H1 (cell line): ENCODE measurements around the gene SLC30A7. TPM values are rescaled to one million over a fixed set of nuclear protein-coding genes. Genes with fewer than 3 reads are reported as not detected.

Experiments
- CTCF ChIA-PET: fragments of 300-600 bp; sonication (Branson Sonifier 250); formaldehyde crosslinking; loops from one replicate; lab custom pipeline; 2021; ENCODE audit not compliant: partially characterized antibody; lab: Charles Lee
- POLR2A ChIA-PET: fragments of 300-600 bp; sonication (Branson Sonifier 250); formaldehyde crosslinking; loops from one replicate; lab custom pipeline; 2021; ENCODE audit warnings: inconsistent platforms; ENCODE audit not compliant: partially characterized antibody; lab: Charles Lee
- DNase-seq, 2 experiments: peaks; one replicate each; pipeline versions ENCODE4 v3.0.0 to v3.0.0-alpha.2; 2010 to 2022; ENCODE audit warnings: low spot score in 2 of 2, low read depth in 1 of 2, mixed read lengths in 1 of 2
- FAIRE-seq: peaks from 2 replicates; lab custom pipeline; 2011; peaks lifted over from hg19 to GRCh38; lab: Jason Lieb, UNC
- H2AFZ ChIP-seq: 2 replicates; pipeline ENCODE4 v1.8.1; 2012; ENCODE audit warnings: low read length, inconsistent platforms
- H2AK5ac ChIP-seq: 2 replicates; pipeline ENCODE4 v1.6.1; 2013; ENCODE audit warnings: low read depth, low read length
- H2BK120ac ChIP-seq: replicated peaks from 2 replicates; pipeline ENCODE3; 2013; ENCODE audit warnings: low read depth, low read length, inconsistent platforms
- H2BK12ac ChIP-seq: 2 replicates; pipeline ENCODE4 v1.6.1; 2013; ENCODE audit warnings: low read depth, low read length
- H2BK15ac ChIP-seq: 2 replicates; pipeline ENCODE4 v1.6.1; 2013; ENCODE audit warnings: low read length
- H2BK20ac ChIP-seq: 2 replicates; pipeline ENCODE4 v1.6.1; 2013; ENCODE audit warnings: low read length
- H2BK5ac ChIP-seq: 2 replicates; pipeline ENCODE4 v1.6.1; 2013; ENCODE audit warnings: low read depth, low read length
- H3K14ac ChIP-seq: 2 replicates; pipeline ENCODE4 v1.6.1; 2013; ENCODE audit warnings: inconsistent platforms; ENCODE audit not compliant: insufficient read length
- H3K18ac ChIP-seq: 2 replicates; pipeline ENCODE4 v1.6.1; 2013; ENCODE audit warnings: low read length; ENCODE audit errors: extremely low read depth
- H3K23ac ChIP-seq: 2 replicates; pipeline ENCODE4 v1.6.1; 2013; ENCODE audit warnings: inconsistent platforms; ENCODE audit not compliant: insufficient read length
- H3K23me2 ChIP-seq: 2 replicates; pipeline ENCODE4 v1.6.1; 2013; ENCODE audit warnings: low read depth, low read length
- H3K27ac ChIP-seq: 2 replicates; pipeline ENCODE4 v1.6.1; 2011; ENCODE audit warnings: low read depth, low read length, inconsistent platforms
- H3K27me3 ChIP-seq, 4 experiments: replicated peaks in 1 of 4; 1 replicate in 1 of 4; 2 replicates in 3 of 4; pipeline versions ENCODE4 v1.6.1 to v1.8.1; 2011 to 2013; ENCODE audit warnings: low read length in 3 of 4, mild to moderate bottlenecking in 3 of 4, inconsistent platforms in 2 of 4, mixed read lengths in 2 of 4, moderate library complexity in 1 of 4; ENCODE audit not compliant: control insufficient read depth in 3 of 4, insufficient read depth in 3 of 4; ENCODE audit errors: extremely low read depth in 1 of 4
- H3K36me3 ChIP-seq, 4 experiments: 2 replicates each; pipeline versions ENCODE4 v1.6.1 to v1.8.1; 2011 to 2013; ENCODE audit warnings: mild to moderate bottlenecking in 4 of 4, low read length in 3 of 4, moderate library complexity in 2 of 4, control low read depth in 1 of 4, inconsistent platforms in 1 of 4; ENCODE audit not compliant: insufficient read depth in 4 of 4, control insufficient read depth in 2 of 4
- H3K4ac ChIP-seq: replicated peaks from 2 replicates; pipeline ENCODE3; 2013; ENCODE audit warnings: low read length, low read depth, mixed read lengths, inconsistent platforms; ENCODE audit not compliant: insufficient read length
- H3K4me1 ChIP-seq, 4 experiments: replicated peaks in 1 of 4; 1 replicate in 1 of 4; 2 replicates in 3 of 4; pipeline versions ENCODE4 v1.6.1 to v1.8.1; 2011 to 2013; ENCODE audit warnings: low read length in 3 of 4, inconsistent platforms in 2 of 4, mixed read lengths in 1 of 4; ENCODE audit not compliant: insufficient read depth in 4 of 4, control insufficient read depth in 3 of 4
- H3K4me2 ChIP-seq, 2 experiments: 2 replicates each; pipeline versions ENCODE4 v1.6.1 to v1.8.1; 2011 to 2013; ENCODE audit warnings: low read depth in 2 of 2, low read length in 2 of 2, control low read depth in 1 of 2, inconsistent platforms in 1 of 2, mild to moderate bottlenecking in 1 of 2; ENCODE audit not compliant: insufficient read depth in 1 of 2
- H3K4me3 ChIP-seq, 4 experiments: fragments of 200-600, 300-600 bp in 1 of 4; sonication (generic), shearing (Covaris generic), sonication (Bioruptor Twin) in 1 of 4; 2 replicates each; pipeline versions ENCODE4 v1.5.1 to v1.8.1; 2011 to 2016; ENCODE audit warnings: low read length in 4 of 4, low read depth in 3 of 4, control low read depth in 2 of 4, inconsistent platforms in 2 of 4, mild to moderate bottlenecking in 2 of 4, mixed read lengths in 1 of 4, moderate library complexity in 1 of 4; ENCODE audit not compliant: insufficient read depth in 2 of 4; ENCODE audit errors: extremely low read depth in 1 of 4
- H3K56ac ChIP-seq: replicated peaks from 2 replicates; pipeline ENCODE3; 2013; ENCODE audit warnings: low read depth, mild to moderate bottlenecking, mixed read lengths, low read length, inconsistent platforms; ENCODE audit not compliant: insufficient read length
- H3K79me1 ChIP-seq: 2 replicates; pipeline ENCODE4 v1.6.1; 2013; ENCODE audit warnings: low read depth, low read length, control low read depth
- H3K79me2 ChIP-seq, 2 experiments: 2 replicates each; pipeline versions ENCODE4 v1.6.1 to v1.8.1; 2012 to 2013; ENCODE audit warnings: low read length in 2 of 2, mild to moderate bottlenecking in 2 of 2, inconsistent platforms in 1 of 2; ENCODE audit not compliant: insufficient read depth in 2 of 2, control insufficient read depth in 1 of 2
- H3K9ac ChIP-seq, 4 experiments: replicated peaks in 1 of 4; 1 replicate in 1 of 4; 2 replicates in 3 of 4; pipeline versions ENCODE4 v1.6.1 to v1.8.1; 2011 to 2013; ENCODE audit warnings: low read depth in 3 of 4, low read length in 3 of 4, control low read depth in 2 of 4, mild to moderate bottlenecking in 2 of 4, moderate library complexity in 2 of 4, inconsistent platforms in 1 of 4; ENCODE audit errors: extremely low read depth in 1 of 4
- H3K9me3 ChIP-seq, 2 experiments: 2 replicates each; pipeline versions ENCODE4 v1.6.1 to v1.8.1; 2012 to 2013; ENCODE audit warnings: mild to moderate bottlenecking in 2 of 2, moderate library complexity in 2 of 2, control low read depth in 1 of 2, inconsistent platforms in 1 of 2, low read depth in 1 of 2, low read length in 1 of 2, mixed read lengths in 1 of 2; ENCODE audit not compliant: insufficient read depth in 2 of 2
- H4K20me1 ChIP-seq, 2 experiments: replicated peaks in 1 of 2; 2 replicates each; pipeline versions ENCODE3 to v1.8.1; 2011 to 2013; ENCODE audit warnings: inconsistent platforms in 2 of 2, low read length in 2 of 2, mild to moderate bottlenecking in 1 of 2; ENCODE audit not compliant: insufficient read depth in 2 of 2, control insufficient read depth in 1 of 2
- H4K5ac ChIP-seq: 2 replicates; pipeline ENCODE4 v1.6.1; 2013; ENCODE audit warnings: low read length, low read depth, mixed read lengths, inconsistent platforms; ENCODE audit not compliant: insufficient read length
- H4K8ac ChIP-seq: 2 replicates; pipeline ENCODE4 v1.8.0; 2013; ENCODE audit warnings: mild to moderate bottlenecking, moderate library complexity, low read length, inconsistent platforms; ENCODE audit not compliant: insufficient read depth; ENCODE audit errors: extremely low read depth
- H4K91ac ChIP-seq: replicated peaks from 2 replicates; pipeline ENCODE3; 2013; ENCODE audit warnings: low read length, mixed read lengths, inconsistent platforms; ENCODE audit not compliant: insufficient read length
- BRCA1 ChIP-seq: IDR thresholded peaks from 2 replicates; pipeline ENCODE4 v1.6.1; 2012; ENCODE audit warnings: low read depth, low read length, improper control_type of control experiment
- CBX8 ChIP-seq: fragments of 300-800, 300-1000 bp; sonication (generic); IDR thresholded peaks from 2 replicates; pipeline ENCODE4 v1.7.1; 2016; ENCODE audit warnings: low read depth, low read length, borderline replicate concordance
- EZH2 ChIP-seq: fragments of 200-600 bp; sonication (generic); IDR thresholded peaks from 2 replicates; pipeline ENCODE4 v1.7.1; 2012; ENCODE audit warnings: low read depth, mild to moderate bottlenecking, moderate library complexity, low read length, inconsistent platforms; ENCODE audit not compliant: severe bottlenecking
- GTF2F1 ChIP-seq: IDR thresholded peaks from 2 replicates; pipeline ENCODE4 v1.6.1; 2012; ENCODE audit warnings: low read depth, low read length, improper control_type of control experiment, borderline replicate concordance
- HDAC2 ChIP-seq, 2 experiments: fragments of 300-600 bp in 1 of 2; sonication (generic) in 1 of 2; IDR thresholded peaks; 2 replicates each; pipeline ENCODE4 v1.6.1; 2011 to 2012; ENCODE audit warnings: low read depth in 2 of 2, low read length in 2 of 2, mild to moderate bottlenecking in 2 of 2, moderate library complexity in 2 of 2, borderline replicate concordance in 1 of 2, inconsistent platforms in 1 of 2
- HDAC6 ChIP-seq: IDR thresholded peaks from one replicate; pipeline ENCODE4 v1.7.1; 2012; ENCODE audit warnings: low read depth, mild to moderate bottlenecking, inconsistent platforms, low read length, moderate library complexity
- KDM5A ChIP-seq: fragments of 200-600 bp; IDR thresholded peaks from 2 replicates; pipeline ENCODE4 v1.7.1; 2012; ENCODE audit warnings: mild to moderate bottlenecking, low read length, inconsistent platforms, mixed read lengths
- NANOG ChIP-seq: IDR thresholded peaks from 2 replicates; pipeline ENCODE4 v1.6.1; 2011; ENCODE audit warnings: low read length, low read depth, mild to moderate bottlenecking, inconsistent platforms; ENCODE audit not compliant: insufficient read depth, poor library complexity, severe bottlenecking
- RBBP5 ChIP-seq: IDR thresholded peaks from 2 replicates; pipeline ENCODE4 v1.7.1; 2012; ENCODE audit warnings: low read depth, mild to moderate bottlenecking, inconsistent platforms, low read length, moderate library complexity, borderline replicate concordance
- SIN3A ChIP-seq, 2 experiments: IDR thresholded peaks in 1 of 2; conservative IDR thresholded peaks in 1 of 2; 2 replicates each; pipeline ENCODE4 v1.6.1; 2011 to 2012; ENCODE audit warnings: low read length in 2 of 2, improper control_type of control experiment in 1 of 2, low read depth in 1 of 2, mild to moderate bottlenecking in 1 of 2
- SIX5 ChIP-seq: IDR thresholded peaks from 2 replicates; pipeline ENCODE4 v1.6.1; 2011; ENCODE audit warnings: mild to moderate bottlenecking, low read depth, low read length
- whole genome bisulfite sequencing, 2 experiments: shearing (Covaris generic) in 1 of 2; methylation state at CpG; one replicate each; pipeline versions ENCODE4 v1.1.6 to v1.1.7; 2013 to 2015; ENCODE audit warnings: low lambda C conversion rate in 2 of 2, mixed read lengths in 2 of 2, inconsistent platforms in 1 of 2, low coverage in 1 of 2, missing lambda C conversion rate in 1 of 2; ENCODE audit not compliant: insufficient replicate concordance in 2 of 2, insufficient coverage in 1 of 2, insufficient read length in 1 of 2; ENCODE audit errors: extremely low coverage in 1 of 2, missing lambda C conversion rate in 1 of 2; 5-methylcytosine and 5-hydroxymethylcytosine counted together
- polyA plus RNA-seq, 7 experiments: library from polyadenylated mRNA; depleted of rRNA in 3 of 7; stranded (reverse) in 5 of 7; unstranded in 2 of 7; fragments of >200 nt in 5 of 7; fragments of 200-250 nt in 2 of 7; gene quantifications; 1 replicate in 5 of 7; 2 replicates in 1 of 7; 4 replicates in 1 of 7; pipeline versions ENCODE4 v1.2.1 to v1.2.3, GENCODE V29; 2011 to 2013; ENCODE audit warnings: missing spikeins in 2 of 7, mixed read lengths in 2 of 7
- total RNA-seq: library from RNA; stranded (reverse); fragmentation: NEBNext Ultra II Directional; extraction: Animal tissue kit (Norgen Biotek cat#: 25700); gene quantifications from 2 replicates; pipeline ENCODE4 v1.2.1, GENCODE V29; 2021
- TF ChIP-seq, protein P1 (sequence below): IDR thresholded peaks from 2 replicates; pipeline ENCODE4 v1.6.1; 2011; ENCODE audit warnings: low read length, improper control_type of control experiment

Gene SLC30A7
- total and polyA plus RNA-seq, 2 of the 8 experiments (the other 6 are each of a cell fraction or from before 2014, with no cell fraction given): 5.5 to 22.1 TPM

DNA sequence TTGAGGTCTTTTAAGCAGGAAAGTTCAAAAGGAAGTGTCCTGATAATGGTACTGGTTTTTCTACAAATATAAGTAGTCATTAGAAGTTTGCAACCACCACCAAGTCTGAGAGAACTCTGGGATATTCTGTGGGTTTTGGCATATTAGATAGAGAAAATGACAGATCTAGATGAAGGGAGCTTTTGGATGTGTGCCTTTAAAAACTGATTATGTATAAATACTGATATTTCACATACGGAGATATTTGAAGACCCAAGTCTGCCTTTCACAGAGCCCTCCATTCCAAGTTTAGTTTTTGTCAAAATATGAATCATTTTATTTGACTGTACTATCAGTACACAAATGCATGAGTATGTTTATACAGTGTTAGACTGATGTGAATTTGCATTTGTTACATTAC lies 81.0 kb downstream of the SLC30A7 start:
- H3K4me3 ChIP-seq: no peak overlapping the region
- no peak overlapping the region for H4K91ac ChIP-seq
- H3K14ac ChIP-seq: no peak overlapping the region
- H3K18ac ChIP-seq: no peak overlapping the region
- H2BK12ac ChIP-seq: no peak overlapping the region
- no peak overlapping the region for H4K5ac ChIP-seq
- H3K4me2 ChIP-seq: no peak overlapping the region
- H3K79me1 ChIP-seq: no peaks in the 10 kb centered on the region
- H3K79me2 ChIP-seq: no peaks in the 10 kb centered on the region
- H2AK5ac ChIP-seq: no peak overlapping the region
- peaks cover 0 to 7% (median 0%) of the 10 kb centered on the region in 4 experiments; a peak in 1 of 7 replicates for H3K4me1 ChIP-seq
- no peaks in the 10 kb centered on the region for H3K9me3 ChIP-seq
- H2AFZ ChIP-seq: no peak overlapping the region
- no peaks in the 10 kb centered on the region for H4K20me1 ChIP-seq
- no peak overlapping the region for H3K27ac ChIP-seq
- no peaks in the 10 kb centered on the region for H3K27me3 ChIP-seq
- no peak overlapping the region for H3K4ac ChIP-seq
- peaks cover 0 to 20% (median 4%) of the 10 kb centered on the region in 4 experiments; a peak in 3 of 8 replicates for H3K36me3 ChIP-seq
- no peaks in the 10 kb centered on the region for H3K23me2 ChIP-seq
- CTCF ChIA-PET: interaction anchor here (1.2 kb wide), 1 partner anchor 11 kb away, joined by 5 read pairs; no protein-coding TSS in a partner anchor
- 93% methylated on average over 1 of the region's 1 CpG; no CpG with 5 or more reads in 1 of the 2 experiments for WGBS, 2 experiments
- no peak overlapping the region for H2BK5ac ChIP-seq
- no peak overlapping the region for H2BK20ac ChIP-seq
- no peak overlapping the region for H3K9ac ChIP-seq
- no peak for DNase-seq
- H2BK120ac ChIP-seq: no peak overlapping the region
- POLR2A ChIA-PET: interaction anchor here (1.2 kb wide), 1 partner anchor 10 kb away, joined by 4 read pairs; no protein-coding TSS in a partner anchor
- H2BK15ac ChIP-seq: no peak overlapping the region
- H3K23ac ChIP-seq: no peak overlapping the region
- H4K8ac ChIP-seq: no peak overlapping the region
- no peak overlapping the region for H3K56ac ChIP-seq
- no peak for FAIRE-seq
- TF ChIP-seq SIX5 (no peak), HDAC2 (IDR thresholded peaks at IDR 0.05; ENCODE audit: borderline replicate concordance in 1 of 2, low read depth in 2 of 2, low read length in 2 of 2) (no peak), NANOG (no peak), HDAC6 (no peak), RBBP5 (no peak), BRCA1 (no peak), SIN3A (conservative IDR thresholded peaks at IDR 0.05 in 1 of 2, IDR thresholded peaks at IDR 0.05 in 1 of 2; ENCODE audit: low read depth in 1 of 2, low read length in 2 of 2) (no peak), GTF2F1 (no peak), EZH2 (no peak), KDM5A (no peak), CBX8 (no peak)
- TF ChIP-seq, protein P1, sequence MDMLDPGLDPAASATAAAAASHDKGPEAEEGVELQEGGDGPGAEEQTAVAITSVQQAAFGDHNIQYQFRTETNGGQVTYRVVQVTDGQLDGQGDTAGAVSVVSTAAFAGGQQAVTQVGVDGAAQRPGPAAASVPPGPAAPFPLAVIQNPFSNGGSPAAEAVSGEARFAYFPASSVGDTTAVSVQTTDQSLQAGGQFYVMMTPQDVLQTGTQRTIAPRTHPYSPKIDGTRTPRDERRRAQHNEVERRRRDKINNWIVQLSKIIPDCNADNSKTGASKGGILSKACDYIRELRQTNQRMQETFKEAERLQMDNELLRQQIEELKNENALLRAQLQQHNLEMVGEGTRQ: no peak
